T-helper 2 cell treated with Interferon-gamma antibody and Interleukin-4, amounts not matched to agents 100 ng/mL and 5 ng/mL, for 36 hours (primary cell): ENCODE data around the gene MLYCD. TPM values are rescaled to one million over a fixed set of nuclear protein-coding genes. Genes with fewer than 3 reads are reported as not detected.

Experiments
- intact Hi-C: fragments of 100-400 bp; cut with micrococcal nuclease; formaldehyde crosslinking; loops from one replicate; pipeline ENCODE4 v1.15.1; 2023
- total RNA-seq: library from RNA; stranded (reverse); gene quantifications from 2 replicates; pipeline ENCODE4 v1.2.3, GENCODE V29; 2022

The MLYCD gene
- total RNA-seq = 5.2 and 5.8 TPM in 2 replicates

- intact Hi-C loops = loop anchor here (1.0 to 2.0 kb wide), 3 partner anchors 55 to 92 kb away; partner anchors contain the start of genes HSBP1 and OSGIN1
Observed at GRCh38 chr16:83898463-83899271, at the start of gene MLYCD. Gene MLYCD (plus strand): TSS chr16:83899115. CDS start chr16:83899145, 30 bp downstream.

- intact Hi-C loops = no loop called here
Observed at GRCh38 chr16:83849421-83849820, 49.5 kb upstream of the MLYCD start.

GRCh38 chr16:83850947-83851346, 48.0 kb upstream of the MLYCD start:
- intact Hi-C loops = no loop called here

GRCh38 chr16:83851473-83851872, 47.4 kb upstream of the MLYCD start:
- intact Hi-C loops = no loop called here

- intact Hi-C loops = no loop called here
Observed at GRCh38 chr16:83852774-83853173, 46.1 kb upstream of the MLYCD start.

GRCh38 chr16:83853834-83854233, 45.1 kb upstream of the MLYCD start:
- intact Hi-C loops = no loop called here

GRCh38 chr16:83854420-83854819, 44.5 kb upstream of the MLYCD start:
- intact Hi-C loops = no loop called here

GRCh38 chr16:83856792-83857191, 42.1 kb upstream of the MLYCD start:
- intact Hi-C loops = no loop called here

- intact Hi-C loops = no loop called here
Observed at GRCh38 chr16:83859265-83859664, 39.6 kb upstream of the MLYCD start.

- intact Hi-C loops = no loop called here
Observed at GRCh38 chr16:83862661-83863060, 36.3 kb upstream of the MLYCD start.

- intact Hi-C loops = no loop called here
Observed at GRCh38 chr16:83863682-83864081, 35.2 kb upstream of the MLYCD start.

- intact Hi-C loops = no loop called here
Observed at GRCh38 chr16:83870830-83871229, 28.1 kb upstream of the MLYCD start.

- intact Hi-C loops = no loop called here
Observed at GRCh38 chr16:83878838-83879237, 20.1 kb upstream of the MLYCD start.

- intact Hi-C loops = no loop called here
Observed at GRCh38 chr16:83882163-83882885, 16.6 kb upstream of the MLYCD start.

GRCh38 chr16:83886199-83886971, 12.5 kb upstream of the MLYCD start:
- intact Hi-C loops = no loop called here

- intact Hi-C loops = no loop called here
Observed at GRCh38 chr16:83887080-83887479, 11.8 kb upstream of the MLYCD start.

- intact Hi-C loops = no loop called here
Observed at GRCh38 chr16:83887564-83887963, 11.4 kb upstream of the MLYCD start.

- intact Hi-C loops = no loop called here
Observed at GRCh38 chr16:83888672-83889044, 10.3 kb upstream of the MLYCD start.

- intact Hi-C loops = no loop called here
Observed at GRCh38 chr16:83890359-83890758, 8.6 kb upstream of the MLYCD start.

GRCh38 chr16:83891742-83892141, 7.2 kb upstream of the MLYCD start:
- intact Hi-C loops = no loop called here

- intact Hi-C loops = no loop called here
Observed at GRCh38 chr16:83895243-83895642, 3.7 kb upstream of the MLYCD start.

- intact Hi-C loops = no loop called here
Observed at GRCh38 chr16:83895942-83896341, 3.0 kb upstream of the MLYCD start.
